GM18498 (cell line): ENCODE results near the gene TMEM273.

ENCODE experiments used
- ATAC-seq: cut with Tn5 transposase; IDR thresholded peaks from one replicate; pipeline ENCODE4 v1.9.1; 2021; ENCODE audit warnings: mild to moderate bottlenecking, moderate library complexity; ENCODE audit not compliant: unreplicated experiment

TMEM273 gene

DNA sequence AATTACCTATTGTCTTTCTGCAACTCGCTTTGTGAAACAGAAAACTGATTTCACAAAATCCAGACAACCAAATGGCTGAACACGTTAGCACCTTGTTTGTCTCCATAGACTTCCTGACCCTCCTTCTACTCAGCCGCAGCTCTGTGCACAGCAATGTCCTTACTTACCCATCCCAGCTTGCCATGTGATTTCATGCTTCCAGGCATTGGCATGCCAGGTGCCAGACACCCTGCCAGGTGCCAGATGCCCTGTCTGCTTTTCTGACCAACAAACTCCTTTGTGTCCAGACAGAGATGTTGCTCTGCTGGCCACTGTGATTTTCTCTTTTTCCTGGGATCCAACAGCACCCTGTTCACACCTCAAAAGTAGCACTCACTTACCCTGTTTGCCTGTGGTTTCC, 38.3 kb downstream of the TMEM273 start:
- no peak for ATAC-seq

- ATAC-seq = no peak
Observed at GRCh38 chr10:49144058-49144720, 44.0 kb downstream of the TMEM273 start.

DNA sequence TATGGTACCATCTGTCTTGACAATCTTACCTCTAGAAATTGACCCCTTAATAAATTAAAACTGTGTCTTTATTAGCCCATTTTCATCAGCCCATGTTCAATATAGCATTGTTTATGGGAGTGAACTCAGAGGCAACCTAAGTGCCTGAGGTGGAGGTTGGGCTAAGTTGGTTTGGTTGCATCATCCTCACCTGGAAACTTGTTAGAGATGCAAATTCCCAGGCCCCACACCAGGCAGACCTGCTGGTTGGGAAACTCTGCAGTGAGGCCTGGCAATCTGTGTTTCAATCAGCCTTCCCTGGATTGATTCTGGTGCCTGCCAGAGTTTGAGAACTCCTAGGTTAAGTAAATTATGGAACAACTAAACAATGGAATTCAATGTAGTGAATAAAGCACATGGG, 44.9 kb downstream of the TMEM273 start:
- ATAC-seq = no peak

DNA sequence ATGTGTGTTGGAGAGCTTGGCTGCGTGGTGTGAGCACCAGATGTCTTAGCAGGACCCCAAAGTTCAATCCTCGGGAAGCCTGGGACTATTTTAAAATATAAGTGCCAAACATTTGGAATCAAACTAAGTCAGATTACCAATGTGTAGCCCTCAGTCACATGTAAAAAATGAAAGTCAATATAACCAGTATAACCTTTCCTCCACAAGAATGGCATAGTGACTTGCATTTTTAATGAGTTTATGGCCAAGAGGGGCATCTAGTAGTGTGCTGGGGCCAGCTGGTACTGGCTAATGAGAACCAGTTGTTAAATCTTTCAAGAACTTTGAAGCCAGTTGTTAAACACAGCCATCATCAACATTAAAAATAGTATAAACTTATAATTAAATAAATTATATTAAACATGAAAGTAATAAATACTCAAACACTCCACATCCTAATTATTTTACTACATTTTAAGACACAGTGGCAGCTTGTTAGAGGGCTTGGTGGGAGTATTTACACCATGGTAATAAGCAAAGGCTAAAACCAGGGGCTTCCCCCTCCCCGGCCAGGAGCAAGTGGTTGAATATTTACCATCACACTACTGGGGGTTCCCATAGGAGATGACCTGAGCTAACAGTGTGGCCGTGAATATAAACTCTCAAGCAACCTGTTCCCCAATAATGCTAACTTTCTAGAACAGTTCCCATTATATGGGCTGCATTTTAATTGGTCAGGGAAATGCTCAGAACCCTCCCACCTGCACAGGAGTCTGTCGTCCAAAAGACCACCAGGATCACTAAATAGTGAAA, 46.5 kb downstream of the TMEM273 start:
- no peak for ATAC-seq

GRCh38 chr10:49140304-49141177, 47.6 kb downstream of the TMEM273 start:
- no peak for ATAC-seq

- ATAC-seq = no peak
Observed at GRCh38 chr10:49139846-49140195, 48.4 kb downstream of the TMEM273 start.

DNA sequence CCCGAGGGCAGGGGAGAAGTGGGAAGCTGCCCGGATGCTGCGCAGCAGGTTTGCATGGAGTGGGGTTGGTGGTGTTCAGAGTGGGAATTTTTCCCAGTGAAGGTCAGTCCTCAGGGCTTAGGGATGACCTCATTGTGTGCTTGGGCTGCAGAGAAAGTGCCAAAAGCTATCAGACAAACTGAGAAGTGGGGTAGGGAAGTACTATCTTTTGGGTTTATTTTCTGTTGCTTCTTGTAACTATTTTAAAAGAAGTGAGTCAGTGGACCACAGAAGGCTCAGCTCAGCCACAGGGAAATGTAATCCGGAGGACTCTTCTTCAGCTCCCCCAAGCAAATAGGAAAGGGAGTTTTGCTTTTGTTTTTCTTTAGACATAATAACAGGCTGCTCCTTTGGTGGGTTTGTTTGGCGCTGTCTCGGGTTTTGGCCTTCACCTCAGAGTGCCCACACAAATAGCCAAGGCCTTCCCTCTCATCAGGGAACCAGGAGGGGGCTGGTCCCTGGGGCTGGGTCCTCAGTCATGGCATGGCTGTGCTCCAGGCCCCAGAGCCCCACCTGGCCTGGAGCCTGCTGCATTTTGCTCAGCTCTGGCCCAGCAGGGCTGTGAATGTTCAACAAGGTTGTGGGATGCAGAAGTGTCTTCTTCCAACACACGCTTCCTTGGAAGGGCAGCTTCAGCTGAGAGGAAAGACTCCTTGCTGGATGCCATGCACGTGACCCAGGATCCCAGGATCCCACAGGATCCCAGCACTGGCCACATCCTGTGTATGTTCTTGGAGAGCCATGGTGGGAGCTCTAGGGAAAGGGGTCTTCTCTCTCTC, 49.0 kb downstream of the TMEM273 start:
- ATAC-seq = no peak

DNA sequence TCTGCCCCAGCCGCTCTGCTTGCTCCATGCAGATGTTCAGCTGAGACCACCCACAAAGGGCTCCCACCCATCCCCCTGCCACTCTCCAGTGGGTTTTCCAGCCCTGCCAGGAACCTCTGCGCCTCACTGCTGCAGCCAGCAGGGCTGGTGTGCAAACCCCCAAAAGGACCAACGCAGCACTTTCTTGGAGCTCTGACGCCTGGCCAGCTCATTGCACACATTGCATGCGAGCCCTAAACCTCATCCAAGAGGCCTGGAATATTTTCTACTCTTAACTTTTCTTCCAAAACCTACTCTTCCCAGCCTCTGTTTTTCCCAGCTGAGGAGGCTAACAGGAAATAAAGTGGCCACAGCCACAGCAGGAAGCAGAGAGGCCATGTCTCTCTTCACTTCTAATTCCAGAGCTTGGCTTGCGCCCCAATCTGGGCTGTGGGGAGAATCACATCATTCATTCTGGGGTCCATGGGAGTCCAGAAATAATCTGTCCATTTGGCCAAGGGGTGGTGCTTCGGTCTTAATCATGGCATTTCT, 49.8 kb downstream of the TMEM273 start:
- ATAC-seq = no peak

- no peak for ATAC-seq
Observed at GRCh38 chr10:49136525-49136924, 51.7 kb downstream of the TMEM273 start.

GRCh38 chr10:49135575-49136313, 52.4 kb downstream of the TMEM273 start:
- no peak for ATAC-seq

DNA sequence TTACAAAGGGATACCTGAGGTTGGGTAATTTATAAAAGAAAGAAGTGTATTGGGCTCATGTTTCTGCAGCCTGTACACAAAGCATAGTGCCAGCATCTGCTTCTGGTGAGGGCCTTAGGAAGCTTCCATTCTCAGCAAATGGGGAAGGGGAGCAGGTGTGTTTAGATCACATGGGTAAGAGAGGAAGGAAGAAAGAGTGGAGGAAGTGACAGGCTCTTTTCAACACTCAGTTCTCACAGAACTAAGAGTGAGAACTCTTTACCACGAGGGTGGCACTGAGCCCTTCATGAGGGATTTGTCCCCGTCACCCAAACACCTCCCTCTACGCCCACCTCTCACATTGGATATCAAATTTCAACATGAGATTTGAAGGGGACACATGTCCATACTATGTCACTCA, 53.9 kb downstream of the TMEM273 start:
- no peak for ATAC-seq

DNA sequence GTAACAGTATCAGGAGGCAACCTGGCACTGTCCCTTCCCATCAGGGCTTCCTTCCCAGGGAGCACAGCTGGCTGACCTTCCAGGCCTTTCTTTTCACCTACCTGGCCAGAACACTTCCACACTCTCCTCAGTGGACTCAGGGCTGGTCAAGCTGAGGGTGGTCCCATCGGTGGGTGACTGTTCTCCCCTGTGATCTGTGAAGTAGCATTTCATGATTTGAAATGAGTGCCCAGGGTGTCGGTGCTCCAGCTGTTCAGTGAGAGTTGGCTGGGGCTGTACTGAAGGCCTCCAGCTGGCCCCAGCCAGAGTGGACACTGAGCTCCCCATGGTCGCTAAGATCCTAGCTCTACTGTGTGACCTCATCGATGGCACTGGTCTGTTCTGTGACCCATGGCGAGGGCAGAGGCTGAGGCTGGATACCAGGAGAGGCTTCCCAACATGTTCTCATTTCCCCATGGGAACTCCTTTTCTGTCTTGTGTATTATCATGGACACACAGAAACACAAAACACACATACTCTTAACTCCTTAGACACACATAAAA, 54.4 kb downstream of the TMEM273 start, which contains the start of gene FAM170B:
Gene FAM170B (minus strand): TSS at position 316 of the 543 bp plus-strand sequence. CDS start 103 bp downstream, at position 213.
- no peak for ATAC-seq

- no peak for ATAC-seq
Observed at GRCh38 chr10:49132362-49132737, 55.8 kb downstream of the TMEM273 start.

- no peak for ATAC-seq
Observed at GRCh38 chr10:49131507-49132361, 56.5 kb downstream of the TMEM273 start.

GRCh38 chr10:49129376-49129775, 58.8 kb downstream of the TMEM273 start:
- ATAC-seq = no peak

- no peak for ATAC-seq
Observed at GRCh38 chr10:49128854-49129253, 59.3 kb downstream of the TMEM273 start.

DNA sequence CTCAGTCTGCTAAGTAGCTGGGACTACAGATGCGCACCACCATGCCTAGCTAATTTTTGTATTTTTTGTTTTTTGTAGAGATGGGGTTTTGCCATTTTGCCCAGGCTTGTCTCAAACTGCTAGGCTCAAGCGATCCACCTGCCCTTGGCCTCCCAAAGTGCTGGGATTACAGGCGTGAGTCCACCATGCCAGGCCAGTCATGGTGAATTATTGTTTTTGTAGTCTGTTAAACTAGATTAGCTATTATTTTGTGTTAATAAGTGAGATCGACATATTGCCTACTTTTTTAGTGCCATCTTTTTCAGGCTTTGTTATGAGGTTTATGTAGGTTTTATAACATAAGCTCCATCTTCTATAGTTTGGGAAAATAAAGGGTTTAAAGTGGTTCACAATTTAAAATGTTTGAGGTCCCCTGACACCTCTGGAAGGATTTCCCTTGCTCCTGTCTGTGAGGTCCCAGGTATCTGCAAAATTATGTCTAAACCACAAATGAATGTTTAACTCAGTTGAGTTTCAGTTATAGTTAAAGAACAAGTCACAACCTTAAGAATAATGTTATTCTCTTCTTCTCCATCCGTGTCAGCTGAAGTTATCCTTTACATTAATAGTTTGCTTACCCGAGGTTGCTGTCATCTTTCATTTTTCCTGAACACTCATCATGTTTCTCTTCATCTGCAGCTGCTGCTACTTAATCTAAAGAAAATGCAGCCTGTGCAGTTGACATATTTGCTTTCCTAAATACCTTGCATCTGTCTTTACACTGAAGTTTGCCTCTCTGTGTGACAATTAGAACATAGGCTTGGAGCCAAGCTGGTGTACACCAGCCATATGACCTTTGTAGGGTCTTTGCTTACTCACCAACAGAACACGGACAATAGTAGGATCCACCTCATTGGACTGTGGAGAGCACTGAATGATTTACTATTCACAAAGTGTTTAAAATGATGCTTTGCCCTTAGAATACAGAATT, 63.9 kb downstream of the TMEM273 start:
- no peak for ATAC-seq
